Measurements from ENCODE around the gene C1orf232.

Gene C1orf232

DNA sequence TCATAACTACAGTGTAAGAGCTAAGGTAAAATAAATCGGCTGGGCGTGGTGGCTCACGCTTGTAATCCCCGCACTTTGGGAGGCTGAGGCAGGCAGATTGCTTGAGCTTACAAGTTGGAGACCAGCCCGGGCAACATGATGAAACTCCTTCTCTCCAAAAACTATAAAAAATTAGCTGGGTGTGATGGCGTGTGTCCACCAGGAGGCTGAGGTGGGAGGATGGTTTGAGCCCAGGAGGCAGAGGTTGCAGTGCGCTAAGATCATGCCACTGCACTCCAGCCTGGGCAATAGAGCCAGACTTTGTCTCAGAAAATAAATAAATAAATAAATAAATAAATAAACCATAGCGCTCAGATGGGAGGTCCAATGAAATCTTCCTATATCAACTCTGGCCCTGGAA is 26.6 kb downstream of the C1orf232 start:
- H3K4me3 ChIP-seq (ENCODE audit: low read length) = no peak overlapping the region
- peak; percentile 13; the same call in 1 of the 2 replicates for TF ChIP-seq CTCF (conservative IDR thresholded peaks at IDR 0.05; ENCODE audit: low read length)
- no peak for DNase-seq (ENCODE audit: low read depth)

- no peak for TF ChIP-seq CTCF (conservative IDR thresholded peaks at IDR 0.05; ENCODE audit: low read length)
- no peak overlapping the region for H3K4me3 ChIP-seq (ENCODE audit: low read length)
- DNase-seq (ENCODE audit: low read depth) = no peak
Measured at GRCh38 chr1:26138974-26139558, 29.7 kb downstream of the C1orf232 start.

DNA sequence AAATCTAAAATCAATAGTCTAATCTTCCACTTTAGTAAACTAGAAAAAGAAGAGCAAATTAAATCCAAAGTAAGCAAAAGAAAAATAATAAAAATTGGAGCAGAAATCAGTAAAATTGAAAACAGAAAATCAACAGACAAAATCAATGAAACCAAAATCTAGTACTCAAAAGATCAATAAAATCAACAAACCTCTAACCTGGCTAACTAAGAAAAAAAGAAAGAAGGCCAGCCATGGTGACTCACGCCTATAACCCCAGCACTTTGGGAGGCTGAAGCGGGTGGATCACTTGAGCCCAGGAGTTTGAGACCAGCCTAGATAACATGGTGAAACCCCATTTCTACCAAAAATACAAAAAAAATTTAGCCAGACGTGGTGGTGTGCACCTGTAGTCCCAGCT is 34.3 kb downstream of the C1orf232 start:
- TF ChIP-seq CTCF (conservative IDR thresholded peaks at IDR 0.05; ENCODE audit: low read length) = no peak
- no peak for DNase-seq (ENCODE audit: low read depth)

DNA sequence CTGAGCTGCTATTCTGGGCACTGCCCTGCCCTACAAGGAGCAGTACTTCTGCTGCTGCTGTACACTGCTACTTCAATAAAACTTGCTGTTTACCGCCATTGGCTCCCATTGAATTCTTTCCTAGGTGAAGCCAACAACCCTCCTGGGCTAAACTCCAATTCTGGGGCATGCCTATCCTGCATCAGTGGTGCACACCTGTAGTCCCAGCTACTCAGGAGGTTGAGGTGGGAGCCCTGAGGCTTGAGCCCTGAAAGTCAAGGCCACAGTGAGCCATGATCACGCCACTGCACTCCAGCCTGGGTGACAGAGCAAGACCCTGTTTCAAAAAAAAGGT is 36.0 kb downstream of the C1orf232 start:
- H3K4me3 ChIP-seq (ENCODE audit: low read length) = no peak overlapping the region
- DNase-seq (ENCODE audit: low read depth) = no peak
- TF ChIP-seq CTCF (conservative IDR thresholded peaks at IDR 0.05; ENCODE audit: low read length) = no peak

More for the DNA sequence above, 34.3 kb downstream of the C1orf232 start:
- no peak overlapping the region for H3K4me3 ChIP-seq (ENCODE audit: low read length)

GRCh38 chr1:26132128-26132833 is 36.5 kb downstream of the C1orf232 start:
- H3K4me3 ChIP-seq (ENCODE audit: low read length) = no peak overlapping the region
- TF ChIP-seq CTCF (conservative IDR thresholded peaks at IDR 0.05; ENCODE audit: low read length) = no peak
- no peak for DNase-seq (ENCODE audit: low read depth)

- no peak for TF ChIP-seq CTCF (conservative IDR thresholded peaks at IDR 0.05; ENCODE audit: low read length)
- DNase-seq (ENCODE audit: low read depth) = no peak
- no peak overlapping the region for H3K4me3 ChIP-seq (ENCODE audit: low read length)
Measured at GRCh38 chr1:26130695-26131094, 38.1 kb downstream of the C1orf232 start.

- H3K4me3 ChIP-seq (ENCODE audit: low read length) = no peak overlapping the region
- DNase-seq (ENCODE audit: low read depth) = no peak
- TF ChIP-seq CTCF (conservative IDR thresholded peaks at IDR 0.05; ENCODE audit: low read length) = no peak
Measured at GRCh38 chr1:26129778-26130177, 39.0 kb downstream of the C1orf232 start.
